ENCODE results near the gene AGAP1. TPM values are rescaled to one million over a fixed set of nuclear protein-coding genes. Genes with fewer than 3 reads are reported as not detected.

Gene AGAP1
- total RNA-seq, 2 experiments from 2014 or later = 2.2 TPM

DNA sequence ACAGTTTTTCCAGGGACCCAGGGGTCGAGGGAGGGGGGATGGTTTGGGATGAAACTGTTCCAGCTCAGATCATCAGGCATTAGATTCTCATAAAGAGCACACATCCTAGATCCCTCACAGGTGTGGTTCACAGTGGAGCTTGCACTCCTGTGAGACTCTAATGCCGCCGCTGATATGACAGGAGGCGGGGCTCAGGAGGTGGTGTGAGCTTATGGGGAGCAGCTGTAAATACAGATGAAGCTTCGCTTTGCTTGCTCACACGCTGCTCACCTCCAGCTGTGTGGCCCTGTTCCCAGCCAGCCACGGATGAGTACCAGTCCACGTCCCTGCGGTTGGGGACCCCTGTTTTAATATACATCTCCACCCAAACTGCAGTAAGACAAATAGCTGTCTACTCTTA, 204.2 kb downstream of the AGAP1 start:
- Mint-ChIP-seq H3K4me1 (no peaks in the 10 kb centered on the region), H3K36me3 (ENCODE audit: low read depth) (no peaks in the 10 kb centered on the region), H3K27ac (no peak overlapping the region), H3K9me3 (ENCODE audit: low read depth) (no peaks in the 10 kb centered on the region), H3K27me3 (peaks cover 2% of the 10 kb centered on the region), H3K4me3 (no peak overlapping the region)
- CTCF ChIA-PET = interaction anchor here (0.8 kb wide), 1 partner anchor 1388 kb away, joined by 4 read pairs; no protein-coding TSS in a partner anchor
- no peak for DNase-seq
- POLR2A ChIA-PET = no interaction called here
- ATAC-seq = no peak
- intact Hi-C loops (cut with DNase I, micrococcal nuclease) = no loop called here

DNA sequence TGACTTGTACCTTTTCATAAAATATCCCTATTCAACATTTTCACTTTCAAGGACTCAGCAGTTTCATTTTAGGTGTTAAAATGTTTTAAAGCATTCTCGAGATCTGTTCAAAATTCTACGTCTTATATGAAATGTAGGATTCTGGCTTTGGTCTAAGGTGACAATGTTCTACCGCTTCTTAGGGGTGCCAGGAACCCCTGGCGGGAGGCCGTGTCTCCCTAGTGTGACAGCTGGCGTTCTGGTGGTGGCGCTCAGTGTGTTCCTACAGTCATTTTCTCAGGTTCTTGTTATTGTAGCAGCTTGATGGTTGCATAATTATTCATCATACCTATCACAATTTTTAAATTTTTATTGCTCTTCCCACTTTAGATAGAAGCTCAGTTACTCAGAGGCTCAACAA, 204.6 kb downstream of the AGAP1 start:
- intact Hi-C loops (cut with DNase I, micrococcal nuclease) = no loop called here
- ChIA-PET CTCF (interaction anchor here (0.8 kb wide), 1 partner anchor 1388 kb away, joined by 4 read pairs; no protein-coding TSS in a partner anchor), POLR2A (no interaction called here)
- H3K27me3 Mint-ChIP-seq = peaks cover 2% of the 10 kb centered on the region
- ATAC-seq = no peak
- no peaks in the 10 kb centered on the region for H3K9me3 Mint-ChIP-seq (ENCODE audit: low read depth)
- H3K36me3 Mint-ChIP-seq (ENCODE audit: low read depth) = no peaks in the 10 kb centered on the region
- H3K4me1 Mint-ChIP-seq = no peaks in the 10 kb centered on the region
- no peak overlapping the region for H3K27ac Mint-ChIP-seq
- DNase-seq = no peak
- H3K4me3 Mint-ChIP-seq = no peak overlapping the region

DNA sequence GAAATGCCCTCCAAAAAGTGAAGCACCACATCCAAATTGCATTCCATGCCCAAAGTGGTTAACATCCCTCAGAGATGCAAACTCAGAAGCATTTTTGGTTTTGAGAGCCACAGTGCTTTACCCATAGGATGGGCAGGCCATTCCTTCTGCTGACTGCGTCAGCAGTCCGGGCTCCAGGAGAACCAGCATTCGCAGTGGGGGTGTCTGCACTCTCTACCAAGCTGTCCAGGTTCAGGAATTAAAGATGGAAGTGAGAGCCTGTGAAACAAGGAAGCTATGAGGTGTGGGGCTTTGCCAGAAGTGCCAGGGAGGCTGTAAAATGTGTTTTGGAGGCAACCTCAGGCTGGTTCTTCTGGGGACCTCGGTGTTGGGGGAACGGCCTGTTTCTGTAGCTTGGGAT, 205.7 kb downstream of the AGAP1 start:
- CTCF ChIA-PET = no interaction called here
- ATAC-seq = no peak
- peaks cover 2% of the 10 kb centered on the region for H3K27me3 Mint-ChIP-seq
- H3K4me3 Mint-ChIP-seq = no peak overlapping the region
- no peaks in the 10 kb centered on the region for H3K4me1 Mint-ChIP-seq
- H3K9me3 Mint-ChIP-seq (ENCODE audit: low read depth) = no peaks in the 10 kb centered on the region
- DNase-seq = no peak
- H3K27ac Mint-ChIP-seq = no peak overlapping the region
- intact Hi-C loops (cut with DNase I, micrococcal nuclease) = no loop called here
- H3K36me3 Mint-ChIP-seq (ENCODE audit: low read depth) = no peaks in the 10 kb centered on the region
- POLR2A ChIA-PET = no interaction called here

DNA sequence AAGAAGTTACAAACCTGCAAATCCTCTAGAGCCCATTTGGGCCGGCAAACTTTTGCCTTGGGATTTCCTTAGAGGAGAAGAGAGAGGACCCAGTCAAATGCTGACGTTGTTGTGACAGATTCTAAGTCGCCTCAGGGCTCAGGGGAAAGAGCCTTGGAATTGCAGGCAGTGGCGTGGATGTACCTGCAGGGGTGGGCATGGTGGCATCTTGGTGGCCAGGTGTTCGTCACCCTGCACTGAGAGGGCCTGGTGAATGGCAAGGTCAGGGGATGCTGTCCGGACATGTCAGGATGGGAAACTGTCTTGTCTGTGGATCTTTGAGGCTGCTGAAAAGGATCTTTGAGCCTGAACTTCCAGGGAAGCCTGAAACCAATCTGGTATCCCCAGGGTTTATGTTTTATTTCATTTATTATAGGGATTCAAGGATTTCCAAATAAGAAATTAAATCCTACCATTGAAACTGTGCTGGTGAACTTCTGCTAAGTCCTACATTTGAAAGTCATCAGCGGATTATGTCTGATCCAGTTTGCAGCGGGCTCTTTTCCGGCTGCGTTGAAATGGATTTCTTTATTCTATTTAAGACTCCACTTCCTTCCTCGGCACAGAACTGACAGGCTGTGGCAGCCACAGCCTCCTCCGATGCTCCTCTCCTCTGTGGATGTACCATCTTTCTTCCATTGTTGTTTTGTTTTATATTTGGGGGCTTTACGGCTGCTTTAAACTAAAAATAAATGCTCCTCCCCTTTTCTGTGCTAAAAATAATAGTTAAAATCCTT, 207.6 kb downstream of the AGAP1 start:
- ATAC-seq (no peak), DNase-seq (no peak)
- ChIA-PET CTCF (no interaction called here), POLR2A (no interaction called here)
- H3K27ac Mint-ChIP-seq = no peak overlapping the region
- H3K27me3 Mint-ChIP-seq = peaks cover 2% of the 10 kb centered on the region
- no peaks in the 10 kb centered on the region for H3K36me3 Mint-ChIP-seq (ENCODE audit: low read depth)
- H3K4me1 Mint-ChIP-seq = no peaks in the 10 kb centered on the region
- no peaks in the 10 kb centered on the region for H3K9me3 Mint-ChIP-seq (ENCODE audit: low read depth)
- H3K4me3 Mint-ChIP-seq = no peak overlapping the region
- intact Hi-C loops (cut with DNase I, micrococcal nuclease) = no loop called here

DNA sequence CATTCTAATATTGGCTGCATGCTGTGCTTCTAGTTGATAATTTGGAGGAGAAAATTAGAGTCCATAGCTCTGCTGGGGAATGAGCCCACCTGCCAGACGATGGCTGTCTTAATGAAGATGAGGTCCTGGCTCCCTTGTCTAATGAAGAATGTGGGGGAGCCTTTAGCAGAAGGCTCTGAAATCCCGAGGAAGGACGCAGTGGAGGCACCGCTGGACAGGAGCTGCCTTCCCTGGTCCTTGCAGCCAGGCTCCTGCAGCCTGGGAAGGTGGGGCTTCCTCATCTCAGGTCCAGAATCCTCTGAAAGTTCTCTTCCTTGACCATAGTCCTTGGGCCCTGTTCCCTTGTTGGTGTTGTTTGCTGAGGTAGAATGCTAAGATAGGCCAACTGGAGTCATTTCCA, 208.3 kb downstream of the AGAP1 start:
- ATAC-seq (no peak), DNase-seq (no peak)
- Mint-ChIP-seq H3K36me3 (ENCODE audit: low read depth) (no peaks in the 10 kb centered on the region), H3K27me3 (peaks cover 2% of the 10 kb centered on the region), H3K9me3 (ENCODE audit: low read depth) (no peaks in the 10 kb centered on the region), H3K4me3 (no peak overlapping the region), H3K27ac (no peak overlapping the region), H3K4me1 (no peaks in the 10 kb centered on the region)
- intact Hi-C loops (cut with DNase I, micrococcal nuclease) = no loop called here
- CTCF ChIA-PET = no interaction called here
- POLR2A ChIA-PET = no interaction called here

DNA sequence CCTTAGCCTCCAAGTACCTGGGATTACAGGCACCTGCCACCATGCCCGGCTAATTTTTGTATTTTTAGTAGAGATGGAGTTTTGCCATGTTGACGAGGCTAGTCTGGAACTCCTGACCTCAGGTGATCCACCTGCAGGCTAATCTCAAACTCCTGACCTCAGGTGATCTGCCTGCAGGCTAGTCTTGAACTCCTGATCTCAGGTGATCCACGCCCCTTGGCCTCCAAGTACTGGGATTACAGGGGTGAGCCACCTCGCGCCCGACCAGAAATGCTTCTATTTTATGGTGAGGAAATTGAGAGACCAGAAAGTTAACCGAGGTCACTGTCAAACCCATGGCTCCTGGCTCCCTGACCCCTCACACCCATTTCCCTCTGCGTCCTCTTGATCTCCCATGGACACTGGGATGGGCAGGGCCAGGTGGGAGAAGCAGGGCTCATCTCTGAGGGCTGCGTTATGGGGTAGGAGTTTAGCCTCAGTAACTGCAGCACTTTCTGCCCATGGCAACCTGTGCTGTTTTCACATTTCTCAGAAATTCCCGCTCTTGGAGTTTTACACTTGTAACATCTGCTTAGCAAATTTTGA, 210.0 kb downstream of the AGAP1 start:
- H3K9me3 Mint-ChIP-seq (ENCODE audit: low read depth) = no peaks in the 10 kb centered on the region
- ChIA-PET POLR2A (no interaction called here), CTCF (interaction anchor here (0.5 kb wide), 1 partner anchor 110 kb away, joined by 3 read pairs; no protein-coding TSS in a partner anchor)
- no peaks in the 10 kb centered on the region for H3K36me3 Mint-ChIP-seq (ENCODE audit: low read depth)
- no peak for DNase-seq
- H3K27me3 Mint-ChIP-seq = peaks cover 2% of the 10 kb centered on the region
- no peaks in the 10 kb centered on the region for H3K4me1 Mint-ChIP-seq
- no peak overlapping the region for H3K27ac Mint-ChIP-seq
- no peak for ATAC-seq
- intact Hi-C loops (cut with DNase I, micrococcal nuclease) = no loop called here
- no peak overlapping the region for H3K4me3 Mint-ChIP-seq

DNA sequence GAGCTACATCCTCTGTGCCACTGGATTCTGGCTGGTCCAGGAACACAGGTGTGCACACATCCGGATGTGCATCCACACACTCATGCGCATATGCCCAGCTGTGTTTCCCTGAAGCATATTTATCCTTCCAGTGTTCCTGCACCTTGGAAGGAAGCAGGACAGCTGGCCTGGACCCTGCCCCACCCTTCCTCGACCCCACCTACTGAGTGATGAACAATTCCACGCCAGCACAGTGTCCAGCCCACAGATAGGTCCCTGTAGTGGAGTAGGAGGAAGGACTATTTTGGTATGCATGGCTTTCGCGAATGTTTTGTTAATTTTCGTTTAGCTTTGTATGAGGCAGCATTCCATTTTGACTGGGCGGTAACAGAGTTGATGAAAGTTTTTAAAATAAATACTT, 211.5 kb downstream of the AGAP1 start:
- H3K9me3 Mint-ChIP-seq (ENCODE audit: low read depth) = no peaks in the 10 kb centered on the region
- DNase-seq (no peak), ATAC-seq (no peak)
- no peak overlapping the region for H3K27ac Mint-ChIP-seq
- no peaks in the 10 kb centered on the region for H3K4me1 Mint-ChIP-seq
- no peak overlapping the region for H3K4me3 Mint-ChIP-seq
- CTCF ChIA-PET = no interaction called here
- POLR2A ChIA-PET = no interaction called here
- H3K27me3 Mint-ChIP-seq = no peaks in the 10 kb centered on the region
- intact Hi-C loops (cut with DNase I, micrococcal nuclease) = no loop called here
- no peaks in the 10 kb centered on the region for H3K36me3 Mint-ChIP-seq (ENCODE audit: low read depth)

DNA sequence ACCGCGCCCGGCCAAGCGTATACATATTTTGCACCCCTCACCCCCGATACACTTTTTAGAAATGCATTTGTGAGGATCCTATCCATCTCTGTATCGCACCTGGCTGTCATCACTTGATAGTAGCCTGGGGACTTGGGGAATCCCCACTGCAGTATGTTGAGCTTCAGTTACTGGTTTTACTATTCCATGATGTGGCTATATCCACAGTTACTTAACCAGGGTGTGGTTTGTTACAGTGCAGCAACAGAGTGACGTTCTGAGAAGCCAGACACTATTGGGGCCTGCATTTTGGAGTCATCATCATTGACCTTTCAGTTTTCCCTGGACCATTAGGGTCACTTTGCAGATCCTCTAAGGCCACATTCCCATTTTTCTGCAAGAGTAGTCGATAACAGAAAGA, 212.7 kb downstream of the AGAP1 start:
- intact Hi-C loops (cut with DNase I, micrococcal nuclease) = no loop called here
- POLR2A ChIA-PET = no interaction called here

DNA sequence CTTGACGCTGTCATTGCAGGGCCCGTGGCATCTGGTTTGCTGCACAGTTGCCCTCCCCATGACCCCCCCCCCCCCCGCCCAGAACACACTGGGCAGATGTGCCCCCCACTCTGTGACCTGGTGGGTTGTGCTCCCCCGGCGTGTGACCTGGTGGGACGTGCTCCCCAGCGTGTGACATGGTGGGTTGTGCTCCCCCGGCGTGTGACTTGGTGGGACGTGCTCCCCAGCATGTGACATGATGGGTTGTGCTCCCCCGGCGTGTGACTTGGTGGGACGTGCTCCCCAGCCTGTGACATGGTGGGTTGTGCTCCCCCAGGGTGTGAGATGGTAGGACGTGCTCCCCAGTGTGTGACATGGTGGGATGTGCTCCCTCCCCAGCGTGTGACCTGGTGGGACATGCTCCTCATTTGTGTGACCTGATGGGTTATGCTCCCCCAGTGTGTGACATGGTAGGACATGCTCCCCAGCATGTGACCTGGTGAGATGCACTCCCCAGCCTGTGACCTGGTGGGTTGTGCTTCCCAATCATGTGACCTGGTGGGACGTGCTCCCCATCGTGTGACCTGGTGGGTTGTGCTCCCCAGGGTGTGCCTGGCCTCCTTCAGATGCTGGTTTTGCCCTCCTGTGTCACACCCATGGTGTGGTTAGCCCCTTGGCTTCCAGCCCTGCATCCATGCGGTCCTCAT, 213.7 kb downstream of the AGAP1 start:
- H3K4me3 Mint-ChIP-seq = no peak overlapping the region
- H3K27me3 Mint-ChIP-seq = no peaks in the 10 kb centered on the region
- DNase-seq (no peak), ATAC-seq (no peak)
- ChIA-PET CTCF (no interaction called here), POLR2A (no interaction called here)
- H3K27ac Mint-ChIP-seq = no peak overlapping the region
- no peaks in the 10 kb centered on the region for H3K36me3 Mint-ChIP-seq (ENCODE audit: low read depth)
- intact Hi-C loops (cut with DNase I, micrococcal nuclease) = no loop called here
- no peaks in the 10 kb centered on the region for H3K4me1 Mint-ChIP-seq
- no peaks in the 10 kb centered on the region for H3K9me3 Mint-ChIP-seq (ENCODE audit: low read depth)

More for the DNA sequence above, 212.7 kb downstream of the AGAP1 start:
- Mint-ChIP-seq H3K4me3 (no peak overlapping the region), H3K27me3 (no peaks in the 10 kb centered on the region), H3K27ac (no peak overlapping the region), H3K9me3 (ENCODE audit: low read depth) (no peaks in the 10 kb centered on the region), H3K4me1 (no peaks in the 10 kb centered on the region), H3K36me3 (ENCODE audit: low read depth) (no peaks in the 10 kb centered on the region)
- no peak for DNase-seq
- no peak for ATAC-seq
- CTCF ChIA-PET = no interaction called here

DNA sequence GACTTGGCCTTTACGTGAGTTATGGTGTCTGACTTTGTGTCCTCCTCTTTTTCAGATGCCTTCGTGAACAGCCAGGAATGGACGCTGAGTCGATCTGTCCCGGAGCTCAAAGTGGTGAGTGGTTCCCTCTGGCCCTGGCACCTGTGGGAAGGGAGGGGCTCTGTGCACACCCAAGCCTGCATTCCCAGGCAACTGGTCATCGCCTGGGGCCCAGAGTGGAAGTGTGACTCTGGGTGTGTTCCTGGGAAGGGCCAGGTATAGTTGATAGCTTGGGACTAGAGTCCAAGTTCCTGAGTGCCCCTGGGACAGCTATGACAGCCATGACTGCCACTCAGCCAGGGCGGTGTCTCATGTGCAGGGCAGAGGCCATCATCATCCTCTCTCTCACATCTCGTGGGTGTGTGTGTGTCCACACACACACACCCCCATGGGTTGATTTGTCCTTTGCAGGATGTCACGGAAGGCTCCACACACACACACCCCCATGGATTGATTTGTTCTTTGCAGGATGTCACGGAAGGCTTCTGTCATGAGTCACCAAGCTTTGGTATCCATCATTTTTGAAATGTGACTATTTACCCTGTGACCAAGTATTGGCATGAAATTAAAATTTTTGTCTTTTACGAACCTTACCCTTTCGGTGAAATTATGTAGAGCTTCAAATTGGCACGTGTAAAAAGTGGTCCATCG, 215.4 kb downstream of the AGAP1 start:
- H3K27ac Mint-ChIP-seq = no peak overlapping the region
- DNase-seq (no peak), ATAC-seq (no peak)
- CTCF ChIA-PET = no interaction called here
- intact Hi-C loops (cut with DNase I, micrococcal nuclease) = no loop called here
- H3K4me1 Mint-ChIP-seq = no peaks in the 10 kb centered on the region
- no peaks in the 10 kb centered on the region for H3K9me3 Mint-ChIP-seq (ENCODE audit: low read depth)
- H3K36me3 Mint-ChIP-seq (ENCODE audit: low read depth) = no peaks in the 10 kb centered on the region
- no peak overlapping the region for H3K4me3 Mint-ChIP-seq
- H3K27me3 Mint-ChIP-seq = peaks cover 1% of the 10 kb centered on the region
- POLR2A ChIA-PET = no interaction called here

DNA sequence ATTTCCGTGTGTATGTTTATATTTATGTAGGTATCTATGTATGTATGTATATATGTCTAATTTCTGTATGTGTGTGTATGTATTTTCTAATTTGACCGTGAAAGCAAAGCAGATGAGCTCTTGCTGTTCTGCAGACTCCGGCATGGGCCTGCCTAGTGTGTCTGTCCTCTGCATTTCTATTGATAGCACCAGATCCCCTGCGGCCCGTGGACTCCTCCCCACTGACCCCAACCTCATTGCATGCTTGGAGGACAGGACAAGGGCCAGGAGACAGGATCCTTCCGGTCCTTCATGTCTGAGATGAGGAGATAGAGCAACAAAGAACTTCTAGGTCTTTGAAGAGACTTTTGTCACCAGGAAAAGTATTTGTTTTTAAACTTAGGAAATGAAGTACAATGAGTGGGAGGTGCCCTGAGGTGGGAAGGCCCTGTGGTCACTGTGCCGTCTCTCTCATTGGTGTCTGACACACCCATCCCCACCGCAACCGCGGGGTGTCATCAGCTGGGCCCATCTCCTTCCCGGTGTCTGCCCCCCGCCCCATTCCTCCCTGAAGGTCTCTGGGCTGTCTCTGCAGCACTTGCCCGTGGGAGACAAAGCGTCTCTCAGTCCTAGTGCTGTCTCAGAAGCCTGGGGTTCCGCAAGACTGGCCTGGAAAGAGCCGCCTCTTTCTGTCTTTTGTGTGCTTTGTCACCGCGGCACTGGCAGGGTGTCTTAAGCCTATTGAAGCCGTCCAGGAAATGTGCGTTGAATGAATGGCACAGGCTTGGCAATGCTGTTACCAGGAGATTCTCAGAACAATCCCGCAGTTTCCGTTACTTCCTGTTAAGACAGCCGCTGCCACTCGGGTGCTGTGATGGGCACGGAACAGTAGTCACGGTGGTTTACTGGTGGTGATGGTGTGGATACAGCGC, 216.4 kb downstream of the AGAP1 start:
- no peak for ATAC-seq
- Mint-ChIP-seq H3K27me3 (peaks cover 2% of the 10 kb centered on the region), H3K36me3 (ENCODE audit: low read depth) (no peaks in the 10 kb centered on the region), H3K9me3 (ENCODE audit: low read depth) (no peaks in the 10 kb centered on the region), H3K4me3 (no peak overlapping the region), H3K27ac (no peak overlapping the region), H3K4me1 (no peaks in the 10 kb centered on the region)
- POLR2A ChIA-PET = no interaction called here
- intact Hi-C loops (cut with DNase I, micrococcal nuclease) = no loop called here
- CTCF ChIA-PET = no interaction called here
- no peak for DNase-seq
